ENCODE data around the gene AVPR1A.
A peak's percentile ranks its signal among the peaks of the same experiment; 100 is the strongest.

AVPR1A gene

DNA sequence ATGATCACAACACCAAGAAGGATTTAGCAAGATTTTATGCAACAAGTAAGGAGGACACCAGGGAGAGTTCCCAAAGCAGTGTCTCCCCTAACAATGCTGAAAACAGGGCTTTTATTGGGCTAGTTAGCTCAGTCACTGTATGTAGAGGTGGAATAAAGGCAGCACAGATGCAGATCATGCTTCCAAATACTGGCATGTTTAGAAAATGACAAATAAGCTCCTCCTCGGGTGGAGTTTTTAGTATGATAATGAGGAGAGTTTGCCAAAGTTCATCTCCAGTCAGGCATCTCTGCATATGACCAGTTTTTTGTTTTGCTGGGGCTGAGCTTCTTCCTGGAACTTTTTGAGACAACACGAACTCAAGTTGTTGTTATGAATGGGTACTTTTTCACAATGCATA, 4.4 kb upstream of the AVPR1A start:
- TF ChIP-seq, protein P1, sequence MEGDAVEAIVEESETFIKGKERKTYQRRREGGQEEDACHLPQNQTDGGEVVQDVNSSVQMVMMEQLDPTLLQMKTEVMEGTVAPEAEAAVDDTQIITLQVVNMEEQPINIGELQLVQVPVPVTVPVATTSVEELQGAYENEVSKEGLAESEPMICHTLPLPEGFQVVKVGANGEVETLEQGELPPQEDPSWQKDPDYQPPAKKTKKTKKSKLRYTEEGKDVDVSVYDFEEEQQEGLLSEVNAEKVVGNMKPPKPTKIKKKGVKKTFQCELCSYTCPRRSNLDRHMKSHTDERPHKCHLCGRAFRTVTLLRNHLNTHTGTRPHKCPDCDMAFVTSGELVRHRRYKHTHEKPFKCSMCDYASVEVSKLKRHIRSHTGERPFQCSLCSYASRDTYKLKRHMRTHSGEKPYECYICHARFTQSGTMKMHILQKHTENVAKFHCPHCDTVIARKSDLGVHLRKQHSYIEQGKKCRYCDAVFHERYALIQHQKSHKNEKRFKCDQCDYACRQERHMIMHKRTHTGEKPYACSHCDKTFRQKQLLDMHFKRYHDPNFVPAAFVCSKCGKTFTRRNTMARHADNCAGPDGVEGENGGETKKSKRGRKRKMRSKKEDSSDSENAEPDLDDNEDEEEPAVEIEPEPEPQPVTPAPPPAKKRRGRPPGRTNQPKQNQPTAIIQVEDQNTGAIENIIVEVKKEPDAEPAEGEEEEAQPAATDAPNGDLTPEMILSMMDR (IDR thresholded peaks at IDR 0.05; ENCODE audit: borderline replicate concordance, insufficient read depth, low read depth, low read length) = no peak
- no peak overlapping the region for H3K4me3 ChIP-seq (ENCODE audit: low read depth, low read length)

DNA sequence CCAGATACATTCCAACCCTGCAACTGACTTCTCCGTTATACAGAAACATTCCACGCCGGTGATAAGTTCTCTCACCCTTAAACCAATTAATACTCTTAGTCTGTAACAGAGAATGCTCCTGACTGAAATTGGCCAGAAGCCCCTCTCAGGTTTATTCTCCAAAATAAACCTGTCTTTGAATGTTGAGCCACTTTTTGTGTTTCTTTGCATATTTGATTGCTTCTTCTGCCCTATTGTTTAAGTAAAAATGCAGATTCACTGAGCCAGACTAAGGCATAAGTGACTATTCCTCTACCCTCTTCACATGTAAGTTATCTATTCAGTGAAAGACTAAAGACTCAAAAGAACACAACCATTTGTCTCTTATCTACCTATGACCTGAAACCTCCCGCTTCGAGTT, 3.6 kb upstream of the AVPR1A start:
- H3K4me3 ChIP-seq (ENCODE audit: low read depth, low read length) = no peak overlapping the region
- TF ChIP-seq, protein P1 (IDR thresholded peaks at IDR 0.05; ENCODE audit: borderline replicate concordance, insufficient read depth, low read depth, low read length) = no peak

DNA sequence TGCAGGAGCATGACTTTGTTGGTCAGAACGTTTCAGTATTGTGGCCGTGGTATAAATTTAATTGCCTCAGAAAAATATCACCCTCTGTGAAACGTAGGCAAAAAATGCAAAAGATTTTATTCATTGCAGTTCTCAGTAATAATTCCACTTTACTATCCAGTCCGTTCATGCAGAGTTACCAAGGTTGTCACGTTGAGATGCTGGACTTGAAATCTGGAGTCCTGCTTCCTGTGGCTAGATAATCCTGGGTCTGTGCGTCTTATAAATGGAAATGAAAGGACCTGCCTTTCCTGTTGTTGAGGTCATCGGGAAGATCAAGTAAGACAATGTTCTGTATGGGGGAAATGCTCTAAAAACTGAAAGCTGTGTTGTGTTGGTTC, 1.3 kb upstream of the AVPR1A start:
- H3K4me3 ChIP-seq (ENCODE audit: low read depth, low read length) = no peak overlapping the region
- TF ChIP-seq, protein P1 (IDR thresholded peaks at IDR 0.05; ENCODE audit: borderline replicate concordance, insufficient read depth, low read depth, low read length) = no peak

DNA sequence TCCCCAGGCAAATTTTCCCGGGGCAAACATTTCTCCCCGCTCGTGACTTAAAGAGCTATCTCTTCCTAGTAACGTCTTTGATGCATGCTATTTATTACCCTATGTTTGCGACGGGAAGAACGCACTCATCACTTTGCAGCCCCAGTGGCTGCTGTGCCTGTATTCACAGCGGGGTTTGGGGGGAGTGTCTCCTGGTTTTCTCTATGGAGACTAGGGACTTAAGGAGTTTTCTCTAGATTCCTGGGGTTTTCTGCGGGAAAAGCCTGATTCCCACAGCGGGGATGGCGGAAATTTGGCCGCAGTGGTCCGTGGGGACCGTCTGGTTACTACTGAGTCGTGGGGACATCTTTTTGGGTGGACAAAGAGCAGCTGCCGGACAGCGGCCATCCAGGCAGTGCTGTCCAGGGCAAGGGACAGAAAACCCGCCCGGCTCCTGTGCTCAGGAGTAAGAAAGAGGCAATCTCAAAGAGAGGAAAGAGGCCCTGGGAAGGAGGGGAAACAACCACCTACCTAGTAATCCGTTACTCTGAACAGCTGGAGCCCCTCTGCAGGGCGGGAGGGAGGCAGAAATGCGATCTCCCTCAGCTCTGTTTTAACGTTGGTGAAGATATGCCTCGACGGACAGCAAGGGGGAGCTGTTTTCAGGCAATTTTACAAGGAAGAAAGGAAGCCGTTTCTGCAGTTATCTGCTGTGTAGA, 771 bp upstream of the AVPR1A start:
- no peak overlapping the region for H3K4me3 ChIP-seq (ENCODE audit: low read depth, low read length)

DNA sequence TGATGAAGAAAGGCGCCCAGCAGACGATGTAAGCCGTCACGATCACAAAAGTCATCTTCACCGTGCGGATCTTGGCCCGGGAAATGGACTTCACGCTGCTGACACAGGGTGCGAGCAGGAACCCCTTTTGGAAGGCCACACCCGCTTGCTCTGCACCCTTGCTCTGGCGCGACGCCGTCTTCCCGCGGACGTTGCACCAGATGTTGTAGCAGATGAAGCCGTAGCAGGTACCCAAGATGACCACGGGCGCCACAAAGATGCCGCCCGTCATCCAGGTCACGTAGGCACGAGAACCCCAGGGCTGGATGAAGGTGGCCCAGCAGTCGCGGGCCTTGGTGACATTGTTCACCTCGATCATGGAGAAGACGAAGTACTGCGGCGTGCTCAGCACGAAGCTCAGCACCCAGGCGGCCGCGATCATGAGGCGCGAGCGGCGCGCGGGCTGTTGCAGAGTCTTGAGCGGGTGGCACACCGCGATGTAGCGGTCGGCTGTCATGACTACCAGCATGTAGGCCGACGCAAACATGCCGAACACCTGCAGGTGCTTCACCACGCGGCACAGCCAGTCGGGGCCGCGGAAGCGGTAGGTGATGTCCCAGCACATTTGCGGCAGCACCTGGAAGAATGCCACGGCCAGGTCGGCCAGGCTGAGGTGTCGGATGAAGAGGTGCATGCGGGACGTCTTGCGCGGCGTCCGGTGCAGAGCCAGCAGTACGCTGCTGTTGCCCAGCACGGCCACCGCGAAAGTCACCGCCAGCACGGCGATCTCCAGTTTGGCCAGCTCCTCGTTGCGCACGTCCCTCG, 890 bp downstream of the AVPR1A start:
- TF ChIP-seq, protein P1 (IDR thresholded peaks at IDR 0.05; ENCODE audit: borderline replicate concordance, insufficient read depth, low read depth, low read length) = no peak
- H3K4me3 ChIP-seq (ENCODE audit: low read depth, low read length) = no peak overlapping the region

More for the DNA sequence above, 771 bp upstream of the AVPR1A start:
- TF ChIP-seq, protein P1 (IDR thresholded peaks at IDR 0.05; ENCODE audit: borderline replicate concordance, insufficient read depth, low read depth, low read length) = peak; percentile 67

DNA sequence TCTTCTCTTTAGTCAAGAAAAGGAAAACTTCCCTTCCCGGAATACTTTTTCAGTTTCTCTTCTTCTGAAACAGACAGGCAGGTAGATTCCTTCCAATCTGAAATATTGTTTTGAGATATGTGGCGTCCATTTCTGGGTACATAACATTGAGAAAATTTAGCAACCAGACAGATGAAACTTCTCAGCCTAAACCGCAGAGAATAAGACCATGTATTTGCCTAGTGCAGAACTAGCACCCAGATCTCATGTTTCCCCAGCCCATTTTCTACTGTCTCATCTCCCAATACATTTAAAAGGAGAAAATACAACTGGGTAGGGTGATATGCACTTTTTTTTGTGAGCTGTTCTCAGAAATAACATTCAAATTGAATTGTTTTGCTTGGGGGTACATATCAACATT, 6.4 kb downstream of the AVPR1A start:
- H3K4me3 ChIP-seq (ENCODE audit: low read depth, low read length) = no peak overlapping the region
- TF ChIP-seq, protein P1 (IDR thresholded peaks at IDR 0.05; ENCODE audit: borderline replicate concordance, insufficient read depth, low read depth, low read length) = no peak

DNA sequence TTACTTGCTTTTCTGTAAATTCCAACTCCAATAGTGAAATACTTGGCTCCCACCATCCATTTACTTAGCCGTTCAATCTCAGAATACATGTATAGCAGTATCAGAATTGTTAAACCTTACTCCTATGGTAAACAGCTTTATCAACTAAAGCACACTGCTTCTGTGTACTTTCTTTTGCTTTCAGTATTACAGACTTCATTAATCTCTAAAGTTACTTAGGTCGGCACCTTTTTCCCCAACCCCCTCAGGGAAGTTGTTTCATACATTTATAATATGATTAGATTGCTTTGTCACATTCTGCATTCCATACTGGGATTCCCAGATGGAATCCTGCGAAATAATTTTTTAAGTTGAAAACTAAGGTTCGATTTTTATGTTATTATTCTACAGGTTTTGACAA, 12.5 kb downstream of the AVPR1A start:
- no peak overlapping the region for H3K4me3 ChIP-seq (ENCODE audit: low read depth, low read length)
- TF ChIP-seq, protein P1 (IDR thresholded peaks at IDR 0.05; ENCODE audit: borderline replicate concordance, insufficient read depth, low read depth, low read length) = no peak
